GM12801 (cell line): ENCODE results near the gene CYP4F12.

Source experiments
- CTCF ChIP-seq: IDR thresholded peaks from one replicate; pipeline ENCODE4 v1.5.1; 2011; ENCODE audit warnings: control low read depth; ENCODE audit not compliant: insufficient read length; ENCODE audit errors: extremely low read depth

Gene CYP4F12

GRCh38 chr19:15671891-15672579 is 852 bp upstream of the CYP4F12 start:
- no peak for TF ChIP-seq CTCF

- no peak for TF ChIP-seq CTCF
Measured at GRCh38 chr19:15673176-15673654, 328 bp downstream of the CYP4F12 start.

GRCh38 chr19:15675560-15675959 is 2.7 kb downstream of the CYP4F12 start:
- TF ChIP-seq CTCF: no peak

- no peak for TF ChIP-seq CTCF
Measured at GRCh38 chr19:15679089-15679488, 6.2 kb downstream of the CYP4F12 start.

GRCh38 chr19:15680478-15681322 is 7.8 kb downstream of the CYP4F12 start:
- TF ChIP-seq CTCF: no peak

GRCh38 chr19:15683411-15683810 is 10.5 kb downstream of the CYP4F12 start:
- no peak for TF ChIP-seq CTCF

GRCh38 chr19:15684828-15685227 is 11.9 kb downstream of the CYP4F12 start:
- no peak for TF ChIP-seq CTCF
